ENCODE measurements around the gene CACNB2.

- TF ChIP-seq, protein P1, sequence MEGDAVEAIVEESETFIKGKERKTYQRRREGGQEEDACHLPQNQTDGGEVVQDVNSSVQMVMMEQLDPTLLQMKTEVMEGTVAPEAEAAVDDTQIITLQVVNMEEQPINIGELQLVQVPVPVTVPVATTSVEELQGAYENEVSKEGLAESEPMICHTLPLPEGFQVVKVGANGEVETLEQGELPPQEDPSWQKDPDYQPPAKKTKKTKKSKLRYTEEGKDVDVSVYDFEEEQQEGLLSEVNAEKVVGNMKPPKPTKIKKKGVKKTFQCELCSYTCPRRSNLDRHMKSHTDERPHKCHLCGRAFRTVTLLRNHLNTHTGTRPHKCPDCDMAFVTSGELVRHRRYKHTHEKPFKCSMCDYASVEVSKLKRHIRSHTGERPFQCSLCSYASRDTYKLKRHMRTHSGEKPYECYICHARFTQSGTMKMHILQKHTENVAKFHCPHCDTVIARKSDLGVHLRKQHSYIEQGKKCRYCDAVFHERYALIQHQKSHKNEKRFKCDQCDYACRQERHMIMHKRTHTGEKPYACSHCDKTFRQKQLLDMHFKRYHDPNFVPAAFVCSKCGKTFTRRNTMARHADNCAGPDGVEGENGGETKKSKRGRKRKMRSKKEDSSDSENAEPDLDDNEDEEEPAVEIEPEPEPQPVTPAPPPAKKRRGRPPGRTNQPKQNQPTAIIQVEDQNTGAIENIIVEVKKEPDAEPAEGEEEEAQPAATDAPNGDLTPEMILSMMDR (IDR thresholded peaks at IDR 0.05): no peak
- TF ChIP-seq POLR2AphosphoS5 (IDR thresholded peaks at IDR 0.05): no peak
- TF ChIP-seq POLR2A (IDR thresholded peaks at IDR 0.05): no peak
- TF ChIP-seq EP300 (IDR thresholded peaks at IDR 0.05): no peak
Observed at GRCh38 chr10:18205098-18205834, 65.0 kb downstream of the CACNB2 start.

All from gastroesophageal sphincter (tissue), 3 donors.